GM11168 (cell line): ENCODE results near the gene RAI14.
"Not testable (repeated sequence)": the region's sequence is repeated elsewhere in the genome, so short reads cannot be mapped to it uniquely, and the experiment has no call there.

Experiments
- in situ Hi-C: fragments of 300-500 bp; cut with MboI; formaldehyde crosslinking; loops from one replicate; pipeline ENCODE4 v1.12.0; 2022; ENCODE audit warnings: low sequenced_read_pairs; ENCODE audit not compliant: unreplicated experiment

RAI14 gene

GRCh38 chr5:34755926-34756325 lies 99.8 kb downstream of the RAI14 start:
- in situ Hi-C loops, result no loop called here

GRCh38 chr5:34756781-34757624 lies 100.9 kb downstream of the RAI14 start:
- in situ Hi-C loops, result no loop called here

- in situ Hi-C loops, result no loop called here
These were observed 102.4 kb downstream of the RAI14 start for GRCh38 chr5:34758514-34758913.

- in situ Hi-C loops, result not testable (repeated sequence)
These were observed 103.1 kb downstream of the RAI14 start for GRCh38 chr5:34759213-34759612.

- in situ Hi-C loops, result no loop called here
These were observed 109.5 kb downstream of the RAI14 start for GRCh38 chr5:34765662-34766061.

- in situ Hi-C loops, result no loop called here
These were observed 111.1 kb downstream of the RAI14 start for GRCh38 chr5:34767180-34767579.

GRCh38 chr5:34770486-34770885 lies 114.4 kb downstream of the RAI14 start:
- in situ Hi-C loops, result no loop called here

GRCh38 chr5:34771076-34771475 lies 114.9 kb downstream of the RAI14 start:
- in situ Hi-C loops, result no loop called here

- in situ Hi-C loops, result no loop called here
These were observed 116.4 kb downstream of the RAI14 start for GRCh38 chr5:34772267-34773098.

GRCh38 chr5:34774139-34774538 lies 118.0 kb downstream of the RAI14 start:
- in situ Hi-C loops, result no loop called here

- in situ Hi-C loops, result not testable (repeated sequence)
These were observed 118.5 kb downstream of the RAI14 start for GRCh38 chr5:34774678-34775077.

- in situ Hi-C loops, result no loop called here
These were observed 119.8 kb downstream of the RAI14 start for GRCh38 chr5:34775886-34776285.

GRCh38 chr5:34778091-34778850 lies 122.1 kb downstream of the RAI14 start:
- in situ Hi-C loops, result no loop called here

- in situ Hi-C loops, result not testable (repeated sequence)
These were observed 127.8 kb downstream of the RAI14 start for GRCh38 chr5:34783892-34784291.

- in situ Hi-C loops, result no loop called here
These were observed 130.9 kb downstream of the RAI14 start for GRCh38 chr5:34787035-34787434.

- in situ Hi-C loops, result no loop called here
These were observed 132.9 kb downstream of the RAI14 start for GRCh38 chr5:34789021-34789531.

GRCh38 chr5:34789639-34790038 lies 133.5 kb downstream of the RAI14 start:
- in situ Hi-C loops, result no loop called here

- in situ Hi-C loops, result no loop called here
These were observed 133.9 kb downstream of the RAI14 start for GRCh38 chr5:34790069-34790468.

- in situ Hi-C loops, result no loop called here
These were observed 135.7 kb downstream of the RAI14 start for GRCh38 chr5:34791761-34792244.

GRCh38 chr5:34802834-34803563 lies 146.9 kb downstream of the RAI14 start:
- in situ Hi-C loops, result no loop called here
